Activated B cell treated with CpG ODN at 0.5 μM for 24 hours (primary cell): Measurements from ENCODE around the gene HCRTR1. TPM values are rescaled to one million over a fixed set of nuclear protein-coding genes. Genes with fewer than 3 reads are reported as not detected.

Experiments used
- ATAC-seq: fragments of 200-7000 bp; cut with Tn5 transposase; one replicate; pipeline ENCODE4 v1.10.0; 2021; ENCODE audit warnings: low read depth, mild to moderate bottlenecking, moderate library complexity
- CTCF ChIA-PET: fragments of 350-600 bp; sonication (Branson Sonifier 250); formaldehyde crosslinking; loops from one replicate; lab custom pipeline; 2021; ENCODE audit warnings: antibody characterized with exemption; lab: Charles Lee
- POLR2A ChIA-PET: fragments of 350-600 bp; sonication (Branson Sonifier 250); formaldehyde crosslinking; loops from one replicate; lab custom pipeline; 2021; ENCODE audit warnings: antibody characterized with exemption; lab: Charles Lee
- DNase-seq: peaks from one replicate; pipeline ENCODE4 v3.0.0; 2022
- H3K27ac Mint-ChIP-seq: one replicate; pipeline ENCODE4 v1.8.0; 2020; ENCODE audit warnings: mixed read lengths
- H3K27me3 Mint-ChIP-seq: one replicate; pipeline ENCODE4 v1.8.0; 2021; ENCODE audit warnings: mixed read lengths
- H3K36me3 Mint-ChIP-seq: one replicate; pipeline ENCODE4 v1.8.0; 2021; ENCODE audit warnings: low read depth, mixed read lengths
- H3K4me1 Mint-ChIP-seq: one replicate; pipeline ENCODE4 v1.8.0; 2021; ENCODE audit warnings: mixed read lengths
- H3K4me3 Mint-ChIP-seq: one replicate; pipeline ENCODE4 v1.8.0; 2020; ENCODE audit warnings: mild to moderate bottlenecking, mixed read lengths
- H3K9me3 Mint-ChIP-seq: one replicate; pipeline ENCODE4 v1.8.0; 2020; ENCODE audit warnings: mixed read lengths
- CTCF ChIP-seq: fragments of 200-600 bp; IDR thresholded peaks from one replicate; pipeline ENCODE4 v1.8.0; 2022; ENCODE audit warnings: antibody characterized with exemption, mild to moderate bottlenecking
- intact Hi-C: fragments of 100-400 bp; cut with micrococcal nuclease; formaldehyde crosslinking; loops from one replicate; pipeline ENCODE4 v1.15.1; 2024
- total RNA-seq: library from RNA; stranded (reverse); gene quantifications from 2 replicates; pipeline ENCODE4 v1.2.3, GENCODE V29; 2022

The HCRTR1 gene
- total RNA-seq, 1 donor from 2014 or later, result not detected

- H3K4me3 Mint-ChIP-seq, result peak within 1 kb of the TSS; percentile 100
- no peaks in the 10 kb centered on the region for H3K27me3 Mint-ChIP-seq
- ChIA-PET POLR2A (interaction anchor here (0.7 to 2.2 kb wide), 21 partner anchors 14 to 890 kb away, joined by 3 to 23 read pairs (median 4); partner anchors contain the start of genes BSDC1, CCDC28B, KHDRBS1 and PTP4A2), CTCF (interaction anchor here (1.2 to 2.0 kb wide), 2 partner anchors 19 to 144 kb away, joined by 4 to 9 read pairs; no protein-coding TSS in a partner anchor)
- peak within 1 kb of the TSS; percentile 100 for H3K27ac Mint-ChIP-seq
- H3K36me3 Mint-ChIP-seq, result peaks cover 12% of the 10 kb centered on the region
- TF ChIP-seq CTCF, result no peak
- DNase-seq (peak; percentile 98), ATAC-seq (peak; percentile 90)
- intact Hi-C loops, result loop anchor here (1.0 to 2.0 kb wide), 2 partner anchors 38 to 145 kb away; no protein-coding TSS in a partner anchor
- no peaks in the 10 kb centered on the region for H3K9me3 Mint-ChIP-seq
- H3K4me1 Mint-ChIP-seq, result peaks cover 32% of the 10 kb centered on the region
Measured at GRCh38 chr1:31644560-31645273, 27.2 kb downstream of the HCRTR1 start, which contains the start of gene PEF1. PEF1 (minus strand) TSS chr1:31644876; CDS start chr1:31644864, 12 bp downstream.

DNA sequence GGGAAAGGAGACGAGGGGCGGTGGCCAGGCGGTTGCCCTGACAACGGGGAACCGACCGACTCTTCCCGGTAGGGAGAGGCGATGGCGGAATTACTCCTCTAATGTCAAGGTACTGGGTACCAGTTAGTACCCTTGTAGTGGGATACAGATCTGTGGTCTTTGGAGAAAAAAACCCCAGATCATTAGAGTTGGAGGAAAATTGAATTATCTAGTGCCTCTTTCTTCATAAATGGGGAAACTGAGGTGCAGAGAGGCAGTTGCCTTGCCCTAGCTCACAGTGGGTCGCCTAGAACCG is 27.7 kb downstream of the HCRTR1 start:
- no peaks in the 10 kb centered on the region for H3K9me3 Mint-ChIP-seq
- no peaks in the 10 kb centered on the region for H3K27me3 Mint-ChIP-seq
- ATAC-seq (no peak), DNase-seq (no peak)
- TF ChIP-seq CTCF, result no peak
- POLR2A ChIA-PET, result interaction anchor here (0.7 to 2.2 kb wide), 21 partner anchors 14 to 891 kb away, joined by 3 to 23 read pairs (median 4); partner anchors contain the start of genes BSDC1, CCDC28B, KHDRBS1 and PTP4A2
- peak overlapping the region; percentile 100 for H3K4me3 Mint-ChIP-seq
- H3K36me3 Mint-ChIP-seq, result peaks cover 12% of the 10 kb centered on the region
- CTCF ChIA-PET, result interaction anchor here (1.2 to 2.0 kb wide), 2 partner anchors 19 to 144 kb away, joined by 4 to 9 read pairs; no protein-coding TSS in a partner anchor
- H3K4me1 Mint-ChIP-seq, result peaks cover 32% of the 10 kb centered on the region
- intact Hi-C loops, result loop anchor here (2.0 kb wide), 1 partner anchor 38 kb away; no protein-coding TSS in a partner anchor
- peak overlapping the region; percentile 100 for H3K27ac Mint-ChIP-seq

DNA sequence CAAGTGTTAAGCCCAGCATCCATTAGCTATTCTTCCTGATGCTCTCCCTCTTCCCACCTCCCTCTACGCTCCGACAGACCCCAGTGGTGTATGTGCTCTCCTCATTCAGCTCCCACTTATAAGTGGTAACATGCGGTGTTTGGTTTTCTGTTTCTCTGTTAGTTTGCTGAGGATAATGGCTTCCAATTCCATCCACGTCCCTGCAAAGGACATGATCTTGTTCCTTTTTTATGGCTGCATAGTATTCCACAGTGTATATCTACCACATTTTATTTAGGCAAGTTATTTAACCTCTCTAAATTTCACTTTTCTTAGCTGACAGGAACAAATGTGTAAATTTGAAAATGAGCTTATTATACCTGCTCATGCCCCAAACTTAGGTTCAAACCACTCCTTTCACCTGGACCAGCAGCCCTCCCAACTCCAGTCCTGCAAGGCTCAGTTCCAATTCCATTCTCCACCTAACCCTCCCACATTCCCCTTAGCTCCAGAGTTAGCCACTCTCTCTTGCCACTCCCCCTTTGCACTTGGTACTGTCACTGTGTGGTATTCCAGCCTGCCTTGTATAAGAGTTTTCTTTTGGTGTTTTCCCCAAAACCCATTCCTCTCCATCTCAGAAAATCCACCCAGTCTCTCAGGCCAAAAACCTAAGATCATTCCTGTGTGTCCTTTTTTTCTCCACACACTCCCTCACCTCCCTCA is 28.9 kb downstream of the HCRTR1 start:
- TF ChIP-seq CTCF, result no peak
- peaks cover 12% of the 10 kb centered on the region for H3K36me3 Mint-ChIP-seq
- DNase-seq (no peak), ATAC-seq (no peak)
- H3K4me1 Mint-ChIP-seq, result peaks cover 32% of the 10 kb centered on the region
- CTCF ChIA-PET, result interaction anchor here (0.6 to 1.3 kb wide), 2 partner anchors 143 to 329 kb away, joined by 5 to 6 read pairs; no protein-coding TSS in a partner anchor
- no peak overlapping the region for H3K27ac Mint-ChIP-seq
- H3K9me3 Mint-ChIP-seq, result no peaks in the 10 kb centered on the region
- POLR2A ChIA-PET, result no interaction called here
- H3K4me3 Mint-ChIP-seq, result peak overlapping the region; percentile 100
- intact Hi-C loops, result no loop called here
- H3K27me3 Mint-ChIP-seq, result no peaks in the 10 kb centered on the region

GRCh38 chr1:31647106-31647505 is 29.6 kb downstream of the HCRTR1 start:
- Mint-ChIP-seq H3K27ac (no peak overlapping the region), H3K4me1 (peaks cover 32% of the 10 kb centered on the region)
- CTCF ChIA-PET, result interaction anchor here (0.6 to 1.3 kb wide), 2 partner anchors 142 to 329 kb away, joined by 5 to 6 read pairs; no protein-coding TSS in a partner anchor

More at GRCh38 chr1:31647106-31647505, 29.6 kb downstream of the HCRTR1 start:
- Mint-ChIP-seq H3K36me3 (peaks cover 12% of the 10 kb centered on the region), H3K27me3 (no peaks in the 10 kb centered on the region), H3K4me3 (no peak overlapping the region), H3K9me3 (no peaks in the 10 kb centered on the region)
- TF ChIP-seq CTCF, result no peak
- intact Hi-C loops, result no loop called here
- ATAC-seq (no peak), DNase-seq (no peak)
- POLR2A ChIA-PET, result no interaction called here
